Stimulated activated CD8-positive, alpha-beta memory T cell treated with anti-CD3 and anti-CD28 coated beads, Interleukin-4, amount 100 ng/mL, for 4 hours (primary cell): ENCODE measurements around the gene PLAU.
A peak's percentile ranks its signal among the peaks of the same experiment; 100 is the strongest.
"Not testable (repeated sequence)": the region's sequence is repeated elsewhere in the genome, so short reads cannot be mapped to it uniquely, and the experiment has no call there.

Experiments used
- DNase-seq, 2 donors: peaks; one replicate each; pipeline ENCODE4 v3.0.0-alpha.2; 2020; ENCODE audit warnings: low read depth in 2 of 2, low spot score in 1 of 2

The PLAU gene

GRCh38 chr10:73897693-73898092 lies 13.2 kb upstream of the PLAU start:
- no peak for DNase-seq

- DNase-seq = no peak
These were observed 12.1 kb upstream of the PLAU start for GRCh38 chr10:73898730-73899410.

GRCh38 chr10:73899423-73899822 lies 11.5 kb upstream of the PLAU start:
- no peak for DNase-seq

GRCh38 chr10:73900064-73900463 lies 10.9 kb upstream of the PLAU start:
- no peak for DNase-seq

- DNase-seq = no peak
These were observed 9.7 kb upstream of the PLAU start for GRCh38 chr10:73901261-73901660.

GRCh38 chr10:73902351-73902750 lies 8.6 kb upstream of the PLAU start:
- DNase-seq = no peak

- no peak for DNase-seq
These were observed 5.5 kb upstream of the PLAU start for GRCh38 chr10:73905256-73906020.

GRCh38 chr10:73906524-73907447 lies 4.1 kb upstream of the PLAU start:
- no peak for DNase-seq

GRCh38 chr10:73907841-73908517 lies 3.0 kb upstream of the PLAU start:
- no peak for DNase-seq

- DNase-seq = peak; percentile 53 to 63
These were observed 1.9 kb upstream of the PLAU start for GRCh38 chr10:73908853-73909539.

GRCh38 chr10:73909540-73910115 lies 1.3 kb upstream of the PLAU start:
- no peak for DNase-seq

GRCh38 chr10:73910401-73910763 lies 550 bp upstream of the PLAU start:
- DNase-seq = no peak

GRCh38 chr10:73911553-73912004 lies 647 bp downstream of the PLAU start:
- DNase-seq = no peak

- DNase-seq = no peak
These were observed 3.1 kb downstream of the PLAU start for GRCh38 chr10:73914036-73914435.

- no peak for DNase-seq
These were observed 4.4 kb downstream of the PLAU start for GRCh38 chr10:73915206-73915851.

- no peak for DNase-seq
These were observed 6.0 kb downstream of the PLAU start for GRCh38 chr10:73916761-73917470.

GRCh38 chr10:73917566-73918305 lies 6.8 kb downstream of the PLAU start:
- DNase-seq = no peak

- DNase-seq = not testable (repeated sequence)
These were observed 8.5 kb downstream of the PLAU start for GRCh38 chr10:73919481-73919880.
